Subcutaneous adipose tissue (tissue), 4 donors: ENCODE data around the gene MED27. TPM values are rescaled to one million over a fixed set of nuclear protein-coding genes. Genes with fewer than 3 reads are reported as not detected.

Experiments used
- total RNA-seq, 4 donors: library from RNA; depleted of rRNA; stranded (reverse); fragments of >200 nt; gene quantifications; one replicate each; pipeline ENCODE4 v1.1.0, GENCODE V29; 2016
- TF ChIP-seq, protein P1 (sequence below): fragments of 450-650 bp; IDR thresholded peaks from one replicate; pipeline ENCODE4 v1.5.1; 2016; ENCODE audit warnings: low read depth, mild to moderate bottlenecking, control low read depth, antibody characterized with exemption, moderate library complexity

The MED27 gene
- total RNA-seq, 4 donors from 2014 or later = 7.3 to 13.4 (median 9.9) TPM

GRCh38 chr9:131927091-131927490 lies 152.6 kb downstream of the MED27 start:
- TF ChIP-seq, protein P1, sequence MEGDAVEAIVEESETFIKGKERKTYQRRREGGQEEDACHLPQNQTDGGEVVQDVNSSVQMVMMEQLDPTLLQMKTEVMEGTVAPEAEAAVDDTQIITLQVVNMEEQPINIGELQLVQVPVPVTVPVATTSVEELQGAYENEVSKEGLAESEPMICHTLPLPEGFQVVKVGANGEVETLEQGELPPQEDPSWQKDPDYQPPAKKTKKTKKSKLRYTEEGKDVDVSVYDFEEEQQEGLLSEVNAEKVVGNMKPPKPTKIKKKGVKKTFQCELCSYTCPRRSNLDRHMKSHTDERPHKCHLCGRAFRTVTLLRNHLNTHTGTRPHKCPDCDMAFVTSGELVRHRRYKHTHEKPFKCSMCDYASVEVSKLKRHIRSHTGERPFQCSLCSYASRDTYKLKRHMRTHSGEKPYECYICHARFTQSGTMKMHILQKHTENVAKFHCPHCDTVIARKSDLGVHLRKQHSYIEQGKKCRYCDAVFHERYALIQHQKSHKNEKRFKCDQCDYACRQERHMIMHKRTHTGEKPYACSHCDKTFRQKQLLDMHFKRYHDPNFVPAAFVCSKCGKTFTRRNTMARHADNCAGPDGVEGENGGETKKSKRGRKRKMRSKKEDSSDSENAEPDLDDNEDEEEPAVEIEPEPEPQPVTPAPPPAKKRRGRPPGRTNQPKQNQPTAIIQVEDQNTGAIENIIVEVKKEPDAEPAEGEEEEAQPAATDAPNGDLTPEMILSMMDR = no peak

DNA sequence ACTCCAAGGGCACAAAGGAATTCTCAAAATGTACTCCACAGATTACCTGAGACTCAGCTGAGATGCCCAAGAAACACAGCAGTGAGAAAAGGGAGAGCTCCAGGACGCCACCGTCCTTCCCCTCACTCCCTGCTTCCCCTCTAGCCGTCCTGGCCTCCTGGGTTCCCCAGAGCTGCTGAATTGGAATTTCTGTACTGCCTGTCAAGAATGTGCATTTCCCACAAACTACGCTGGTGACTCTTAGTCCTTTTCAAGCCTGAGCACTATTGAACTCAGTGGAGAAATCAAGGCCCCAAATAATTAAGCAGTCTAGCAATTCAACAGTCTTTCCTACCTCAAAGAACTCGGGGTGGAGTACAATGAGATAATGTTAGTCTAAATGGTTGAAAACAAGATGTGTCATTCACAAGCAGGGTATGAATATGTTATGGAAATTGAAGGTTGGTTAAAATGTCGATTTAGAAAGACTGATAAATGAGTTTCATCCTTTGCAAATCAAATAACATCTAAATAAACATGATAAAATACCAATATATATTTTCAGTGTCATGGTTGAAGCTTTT lies 153.2 kb downstream of the MED27 start:
- TF ChIP-seq, protein P1 = no peak

DNA sequence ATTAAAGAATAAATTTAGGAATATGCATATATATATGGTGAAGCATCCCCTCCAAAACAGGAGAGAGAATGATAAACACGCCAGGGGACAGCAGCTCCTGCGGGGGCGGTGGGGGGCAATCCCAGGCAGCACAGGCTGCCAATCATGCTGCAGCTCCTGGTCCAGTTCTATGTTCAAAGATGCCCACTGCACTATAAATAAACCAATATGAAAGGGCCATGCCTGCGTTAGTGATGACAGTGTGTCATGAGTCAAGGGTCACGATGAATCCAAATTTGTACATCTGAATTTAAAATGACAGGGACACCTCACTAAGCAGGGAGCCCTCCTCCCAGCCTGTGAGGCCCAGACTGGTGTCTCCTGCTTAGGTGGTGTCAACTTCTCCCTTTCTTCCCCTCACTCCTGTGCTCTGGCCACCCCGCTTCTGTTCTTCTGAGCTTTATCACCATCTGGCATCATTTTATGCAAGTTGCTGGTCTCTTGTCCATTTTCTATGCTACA lies 153.9 kb downstream of the MED27 start:
- TF ChIP-seq, protein P1 = no peak

DNA sequence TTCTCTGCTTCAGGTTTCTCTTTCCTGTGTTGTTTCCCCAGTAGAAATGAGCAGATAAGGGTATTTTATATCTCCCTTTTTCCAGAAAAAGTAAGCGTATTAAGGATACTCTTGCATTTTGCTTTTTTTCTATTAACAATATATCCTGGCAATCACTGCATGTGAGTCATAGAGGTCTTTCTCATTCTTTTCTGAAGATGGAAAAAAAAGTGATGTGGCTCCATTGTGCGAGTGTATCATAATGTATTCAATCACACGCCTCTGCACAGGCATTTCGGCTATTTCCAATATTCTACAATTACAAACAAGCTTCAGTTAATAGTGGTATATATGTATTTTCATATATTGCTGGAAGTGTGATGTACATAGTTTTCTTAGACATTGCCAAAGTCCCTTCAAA lies 155.9 kb downstream of the MED27 start:
- TF ChIP-seq, protein P1 = no peak

DNA sequence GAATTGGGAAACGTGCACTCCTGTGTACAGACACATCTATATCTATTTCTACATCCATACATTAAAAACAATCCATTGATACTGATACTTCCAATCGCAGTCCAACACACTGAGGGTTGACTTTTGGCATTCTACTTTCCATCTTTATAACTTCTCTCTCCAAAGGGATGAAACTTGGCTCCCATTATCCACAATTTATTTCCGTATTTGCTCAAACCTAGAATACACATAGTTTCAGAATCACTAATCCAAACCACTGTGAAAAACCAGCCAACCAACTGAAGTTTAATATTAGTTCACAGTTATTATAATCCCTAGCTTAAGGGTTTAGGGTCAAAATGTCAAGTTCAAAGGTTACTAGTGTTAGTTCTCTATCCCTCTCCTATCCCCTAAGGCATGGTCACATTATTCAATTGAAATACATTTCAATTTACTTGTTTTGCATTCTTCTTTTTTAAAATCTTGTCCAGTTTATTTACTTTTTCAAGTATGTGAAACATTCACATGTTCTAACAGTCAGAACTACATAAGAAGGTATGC lies 156.5 kb downstream of the MED27 start:
- TF ChIP-seq, protein P1 = no peak

- TF ChIP-seq, protein P1 = no peak
Measured at GRCh38 chr9:131919216-131919615, 160.5 kb downstream of the MED27 start.

- TF ChIP-seq, protein P1 = no peak
Measured at GRCh38 chr9:131918481-131918880, 161.2 kb downstream of the MED27 start.
